Measurements from ENCODE around the gene NADK.
"Not testable (repeated sequence)": the region's sequence is repeated elsewhere in the genome, so short reads cannot be mapped to it uniquely, and the experiment has no call there.

Gene NADK

GRCh38 chr1:1761504-1762376 lies 16.5 kb downstream of the NADK start:
- no peak for FAIRE-seq

- FAIRE-seq, result no peak
Observed at GRCh38 chr1:1760715-1761114, 17.6 kb downstream of the NADK start.

- no peak for FAIRE-seq
Observed at GRCh38 chr1:1760345-1760650, 18.0 kb downstream of the NADK start.

GRCh38 chr1:1759456-1760344 lies 18.6 kb downstream of the NADK start:
- no peak for FAIRE-seq

GRCh38 chr1:1758692-1759455 lies 19.4 kb downstream of the NADK start:
- FAIRE-seq, result no peak

- FAIRE-seq, result no peak
Observed at GRCh38 chr1:1758059-1758621, 20.1 kb downstream of the NADK start.

DNA sequence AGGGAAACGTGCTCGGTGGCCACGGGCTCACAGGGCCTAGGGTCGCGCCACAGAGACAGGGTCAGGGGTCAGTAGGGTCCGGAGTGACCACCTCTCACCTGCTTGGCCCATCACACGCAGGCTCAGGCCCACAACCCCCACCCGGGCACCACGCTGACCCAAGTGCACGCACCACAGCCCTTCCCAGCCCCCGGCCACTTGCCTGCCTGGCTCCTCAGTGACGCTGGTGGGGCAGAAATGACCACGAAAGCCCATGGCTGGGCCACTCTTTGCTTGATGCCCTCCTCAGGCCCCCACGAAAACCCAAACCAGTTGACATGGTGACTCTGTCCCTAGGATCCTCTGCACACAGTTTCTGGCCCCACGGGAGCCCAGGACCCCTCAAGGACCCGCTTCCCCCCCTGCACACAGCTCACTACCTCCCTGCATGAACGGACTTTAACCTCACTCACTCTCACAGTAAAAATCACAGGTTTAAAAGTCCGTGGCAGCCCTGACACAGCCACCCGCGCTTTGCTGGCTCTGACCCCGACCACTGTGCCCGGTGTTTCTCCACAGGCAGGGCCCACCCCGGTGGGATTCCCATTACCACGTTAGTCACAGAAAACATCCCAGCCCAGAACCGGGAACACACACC lies 20.7 kb downstream of the NADK start:
- FAIRE-seq, result no peak

DNA sequence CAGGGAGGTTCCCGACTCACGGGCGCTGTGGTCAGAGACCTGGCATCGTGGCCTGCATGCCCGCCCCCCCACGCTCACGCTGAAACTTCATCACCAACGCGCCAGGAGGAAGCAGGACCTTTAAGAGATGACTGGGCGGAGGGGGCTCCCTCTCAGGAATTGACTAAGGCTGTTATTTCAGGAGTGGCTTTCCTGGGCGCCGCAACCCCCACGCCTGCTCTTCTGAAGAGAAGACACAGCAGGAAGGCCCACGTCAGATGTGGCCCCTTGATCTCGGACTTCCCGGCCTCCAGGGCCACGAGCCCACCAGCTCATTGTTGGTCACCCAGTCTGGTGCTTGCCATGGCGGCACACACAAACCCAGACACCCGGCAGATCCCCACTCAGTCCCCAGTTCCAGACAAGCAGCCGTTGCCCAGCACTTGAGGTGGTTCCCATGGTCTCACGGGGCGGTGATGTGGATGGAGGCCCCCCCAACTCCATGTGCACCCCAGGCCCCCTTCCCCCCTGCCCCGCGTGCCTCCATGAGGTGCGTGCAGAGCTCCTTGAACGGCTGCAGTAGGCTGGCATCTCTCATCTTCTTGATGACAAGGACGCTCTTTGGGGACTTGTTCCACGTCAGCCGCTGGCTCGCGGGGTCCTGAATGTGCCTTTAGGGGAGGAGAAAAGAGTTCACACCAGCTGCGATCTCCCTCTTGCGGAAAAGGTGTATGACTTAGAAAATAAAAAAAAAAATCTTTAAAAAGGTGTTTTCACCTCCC lies 21.4 kb downstream of the NADK start:
- no peak for FAIRE-seq

DNA sequence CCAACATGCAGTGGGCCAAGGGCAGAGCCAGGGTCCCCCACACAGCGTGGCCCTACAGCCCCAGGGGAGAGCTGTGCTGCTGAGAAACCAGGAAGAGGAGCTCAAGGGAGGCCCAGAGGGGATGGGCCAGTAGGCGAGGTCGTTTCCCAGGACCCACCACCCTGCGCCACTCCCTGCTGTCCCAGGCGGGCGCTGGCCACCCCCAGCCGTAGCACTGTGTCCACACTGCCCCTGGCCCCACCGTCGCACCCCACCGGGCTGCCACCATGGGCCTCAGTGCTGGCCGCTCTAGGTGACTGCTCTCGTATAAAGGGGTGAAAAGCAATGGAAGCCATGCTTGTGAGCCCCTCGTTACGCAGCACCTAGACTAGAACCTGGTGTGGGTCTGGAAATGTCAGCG lies 22.4 kb downstream of the NADK start:
- FAIRE-seq, result no peak

DNA sequence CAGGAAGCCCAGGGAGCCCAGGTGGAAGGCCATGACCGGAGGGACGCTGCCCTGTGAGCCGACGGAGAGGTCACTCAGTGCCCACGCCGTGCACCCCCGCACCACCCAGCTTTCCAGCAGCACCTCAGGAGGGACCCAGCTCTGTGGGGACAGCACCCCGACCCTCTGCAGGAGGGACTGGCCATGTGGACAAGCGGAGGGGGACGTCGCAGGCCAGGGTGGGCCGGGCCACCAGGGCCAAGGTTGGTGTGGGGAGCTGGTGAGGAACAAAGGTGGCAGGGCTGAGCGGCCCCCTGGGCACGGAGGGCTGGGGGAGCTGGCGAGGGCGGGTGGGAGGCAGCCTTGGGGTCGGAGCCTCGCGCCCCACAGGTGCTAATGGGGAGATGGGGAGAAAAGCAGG lies 22.8 kb downstream of the NADK start:
- FAIRE-seq, result no peak

DNA sequence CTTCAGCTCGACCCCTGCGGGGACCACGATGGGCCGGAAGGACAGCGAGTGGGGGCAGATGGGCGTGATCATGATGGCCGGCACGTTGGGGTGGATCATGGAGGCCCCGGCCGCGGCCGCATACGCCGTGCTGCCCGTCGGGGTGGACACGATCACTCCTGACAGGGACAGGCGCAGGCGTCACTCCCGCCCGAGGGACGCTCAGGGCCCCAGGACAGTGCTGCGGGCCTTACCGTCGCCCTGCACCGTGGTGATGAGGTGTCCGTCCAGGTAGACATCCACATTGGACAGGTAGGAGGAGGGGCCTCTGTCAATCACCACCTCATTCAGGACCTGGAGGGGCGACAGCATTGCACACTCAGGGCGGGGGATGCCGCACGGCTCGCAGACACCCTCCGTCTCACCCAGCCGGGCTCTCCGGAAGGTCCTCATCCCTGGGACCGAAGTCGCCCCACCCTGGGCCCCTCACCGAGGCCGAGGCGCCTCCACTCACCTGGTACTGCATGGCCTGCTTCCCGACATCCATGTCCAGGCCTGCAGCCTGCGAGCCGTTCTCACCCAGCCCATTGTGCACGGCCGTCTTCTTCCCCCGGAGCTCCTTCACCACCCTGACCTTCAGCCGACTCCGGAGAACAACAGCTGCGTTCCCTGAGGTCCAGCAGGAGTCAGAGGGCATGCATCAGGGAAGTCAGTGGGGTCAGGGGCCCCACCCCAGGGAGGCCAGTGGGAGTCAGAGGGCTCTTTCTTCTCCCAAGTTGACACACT lies 24.0 kb downstream of the NADK start:
- FAIRE-seq, result no peak

GRCh38 chr1:1753607-1754005 lies 24.7 kb downstream of the NADK start:
- no peak for FAIRE-seq

DNA sequence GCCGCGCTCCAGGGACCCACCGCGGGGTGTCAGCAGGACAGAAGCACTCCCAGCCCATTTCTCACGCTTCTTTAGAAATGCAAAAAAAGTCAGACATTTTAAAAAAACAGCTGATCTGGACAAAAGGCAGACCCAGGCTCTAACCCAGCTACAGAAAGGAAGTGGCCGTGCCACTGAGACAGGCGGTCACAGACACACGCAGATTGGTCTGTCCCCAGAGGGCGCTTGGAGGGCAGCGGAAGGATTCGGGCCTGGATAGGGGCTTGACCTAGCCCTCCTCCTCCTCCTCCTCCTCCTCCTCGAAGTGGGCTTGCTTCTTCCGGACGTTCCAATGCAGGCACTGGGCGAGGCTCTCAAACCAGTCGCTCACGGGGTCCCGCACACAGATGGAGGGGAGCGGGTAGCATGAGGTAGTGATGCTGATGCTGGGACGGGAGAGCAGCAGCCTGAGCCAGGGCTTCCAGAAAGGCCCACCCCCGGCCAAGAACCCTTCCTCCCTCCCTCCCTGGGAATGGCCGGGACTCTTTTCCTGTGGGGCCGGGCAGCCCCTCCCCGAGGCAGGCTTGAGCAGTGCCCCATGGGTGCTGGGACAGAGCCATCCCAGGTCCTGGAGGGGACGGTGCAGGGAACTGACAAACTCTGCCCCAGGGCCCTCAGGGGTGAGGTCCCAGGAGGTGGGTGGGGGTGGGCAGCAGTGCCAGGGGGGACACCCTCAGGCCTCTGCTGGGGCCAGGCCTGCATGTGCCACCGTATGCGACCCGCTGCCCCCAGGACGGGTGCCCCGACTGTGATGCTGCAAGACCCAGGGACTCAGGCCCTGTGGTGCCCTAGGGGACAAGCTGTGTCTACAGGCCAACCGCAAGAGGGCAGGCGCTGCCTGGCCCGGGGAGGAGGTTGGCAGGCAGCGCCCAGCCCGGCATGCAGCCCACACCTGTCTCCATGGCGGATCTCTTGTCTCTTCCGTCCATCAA lies 25.3 kb downstream of the NADK start:
- FAIRE-seq, result no peak

GRCh38 chr1:1752190-1752589 lies 26.1 kb downstream of the NADK start:
- FAIRE-seq, result no peak

DNA sequence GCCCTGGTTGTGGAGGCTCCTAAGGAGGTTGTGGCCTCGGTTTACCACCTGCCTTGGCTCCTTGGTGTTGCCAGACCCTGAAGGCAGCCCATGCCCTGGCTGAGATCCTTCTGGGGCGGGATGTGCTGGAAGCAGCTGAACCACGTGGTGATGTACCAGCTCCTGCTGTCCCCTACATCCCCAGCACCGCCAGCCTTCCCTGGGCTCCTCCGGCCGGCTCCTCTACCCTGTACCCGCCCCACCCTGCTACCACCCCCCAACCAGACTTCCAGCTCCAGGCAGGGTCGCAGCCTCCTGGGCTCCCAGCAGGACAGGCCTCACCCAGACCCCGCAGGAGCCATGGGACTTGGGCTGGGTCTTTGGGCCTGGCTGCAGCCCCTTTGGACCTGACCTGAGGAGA lies 28.3 kb downstream of the NADK start:
- not testable (repeated sequence) for FAIRE-seq

DNA sequence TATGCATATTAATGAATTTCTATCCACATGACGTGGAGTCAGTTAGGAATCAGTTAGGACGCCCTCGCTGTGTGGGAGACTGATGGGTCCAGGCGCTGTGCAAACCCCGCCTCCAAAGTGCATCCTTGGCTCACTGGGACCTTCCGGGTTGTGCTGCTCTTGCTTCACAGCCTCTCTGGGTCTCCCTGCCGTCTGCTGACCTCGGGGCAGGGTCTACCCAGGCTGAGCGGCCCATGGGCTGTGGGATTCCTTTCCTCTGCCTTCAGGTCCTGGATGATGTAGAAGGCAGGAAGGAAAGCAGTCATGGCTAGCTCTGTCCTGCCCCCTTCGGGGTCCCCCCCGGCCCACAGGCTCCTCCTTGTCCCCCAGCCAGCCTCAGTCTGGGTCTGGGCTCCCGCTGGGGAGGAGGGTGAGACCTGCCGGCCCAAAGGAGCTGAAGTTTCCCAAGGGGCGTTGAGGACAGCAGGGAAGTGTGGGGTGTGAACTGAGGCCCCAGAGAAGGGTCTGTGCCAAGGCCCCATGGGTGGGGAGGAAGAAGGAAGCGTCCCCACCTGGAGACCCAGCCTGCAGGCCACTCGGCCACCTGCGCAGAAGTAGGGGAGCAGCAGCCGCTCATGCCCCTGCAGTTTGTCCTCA lies 29.5 kb downstream of the NADK start:
- no peak for FAIRE-seq

DNA sequence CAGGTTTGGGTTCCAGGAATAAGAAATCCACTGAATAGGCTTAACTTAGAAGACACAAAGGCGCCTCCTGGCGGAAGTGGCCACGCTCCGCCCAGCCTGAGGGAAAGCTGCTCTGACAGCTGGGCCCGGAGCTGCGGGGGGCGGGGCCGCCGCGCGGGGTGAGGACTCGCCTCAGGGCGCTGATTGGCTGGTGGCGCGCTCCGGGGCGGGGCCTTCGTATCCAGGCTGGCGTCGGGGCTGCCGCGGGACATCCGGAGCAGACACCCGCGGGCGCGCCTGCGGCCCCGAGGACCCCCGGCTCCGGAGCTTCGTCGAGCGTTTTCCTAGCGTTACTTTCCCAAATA lies 31.7 kb downstream of the NADK start:
- FAIRE-seq, result not testable (repeated sequence)

DNA sequence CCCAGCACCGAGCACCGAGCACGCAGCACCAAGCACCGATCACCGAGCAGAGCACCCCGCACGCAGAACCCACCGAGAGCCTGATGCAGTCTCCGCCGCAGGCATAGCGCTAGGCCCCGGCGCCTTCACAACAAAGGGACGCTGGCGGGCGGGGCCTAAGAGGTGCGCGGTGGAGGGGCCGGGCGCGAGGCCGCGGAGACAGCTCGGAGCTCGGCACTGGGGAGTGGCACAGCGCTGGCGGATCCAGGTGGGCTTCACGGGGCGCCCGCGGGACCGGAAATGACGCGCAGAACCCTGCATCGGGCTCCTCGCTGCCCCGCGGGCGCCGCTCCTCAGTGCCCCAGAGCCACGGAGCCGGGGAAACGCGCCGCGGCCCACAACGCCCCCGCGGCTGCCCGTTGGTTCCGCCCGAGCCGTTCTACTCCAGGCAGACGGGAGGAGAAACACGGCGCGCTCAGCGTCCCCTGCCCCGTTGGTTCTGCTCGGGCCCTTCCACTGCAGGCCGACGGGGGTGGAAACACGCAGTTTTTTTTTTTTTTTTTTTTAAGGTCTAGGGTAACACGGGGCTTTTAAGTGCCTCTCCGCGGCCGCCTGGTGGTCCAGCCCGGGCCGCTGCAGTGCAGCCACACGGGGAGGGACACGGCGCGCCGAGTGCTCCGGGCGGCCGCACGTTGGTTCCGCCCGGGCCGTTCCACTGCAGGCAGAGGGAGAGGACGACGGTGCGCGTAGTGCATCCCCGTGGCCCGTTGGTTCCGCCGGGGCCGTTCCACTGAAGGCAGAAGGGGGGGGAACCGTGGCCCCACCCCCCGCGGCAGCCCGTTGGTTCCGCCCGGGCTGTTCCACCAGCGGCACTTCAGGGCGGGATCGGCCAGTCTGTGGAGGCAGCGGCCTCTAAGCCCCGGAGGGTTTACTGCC lies 32.4 kb downstream of the NADK start:
- FAIRE-seq, result peak; percentile 99

Data from G401.6 (cell line).